ENCODE data around the gene CPE. TPM values are rescaled to one million over a fixed set of nuclear protein-coding genes. Genes with fewer than 3 reads are reported as not detected.

CPE gene
- total RNA-seq, 2 donors from 2014 or later, result 395 to 458 TPM

DNA sequence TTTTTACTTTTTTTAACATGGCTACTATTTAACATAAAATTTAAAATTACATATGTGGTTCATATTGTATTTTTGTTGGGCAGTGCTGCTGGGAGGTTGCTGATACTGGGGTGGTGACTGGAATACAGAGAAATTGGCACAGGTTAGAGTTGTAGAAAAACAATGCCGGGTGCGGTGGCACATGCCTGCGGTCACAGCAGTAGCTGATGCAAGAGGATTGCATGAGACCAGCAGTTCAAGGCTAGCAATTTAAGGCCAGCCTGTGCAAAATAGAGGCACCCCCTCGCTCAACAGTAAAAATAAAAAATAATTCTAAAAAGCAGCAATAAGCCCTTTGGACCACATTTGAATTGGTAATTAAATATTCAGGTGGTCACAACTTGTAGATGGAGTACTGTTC lies 11.8 kb upstream of the CPE start:
- TF ChIP-seq, protein P1, sequence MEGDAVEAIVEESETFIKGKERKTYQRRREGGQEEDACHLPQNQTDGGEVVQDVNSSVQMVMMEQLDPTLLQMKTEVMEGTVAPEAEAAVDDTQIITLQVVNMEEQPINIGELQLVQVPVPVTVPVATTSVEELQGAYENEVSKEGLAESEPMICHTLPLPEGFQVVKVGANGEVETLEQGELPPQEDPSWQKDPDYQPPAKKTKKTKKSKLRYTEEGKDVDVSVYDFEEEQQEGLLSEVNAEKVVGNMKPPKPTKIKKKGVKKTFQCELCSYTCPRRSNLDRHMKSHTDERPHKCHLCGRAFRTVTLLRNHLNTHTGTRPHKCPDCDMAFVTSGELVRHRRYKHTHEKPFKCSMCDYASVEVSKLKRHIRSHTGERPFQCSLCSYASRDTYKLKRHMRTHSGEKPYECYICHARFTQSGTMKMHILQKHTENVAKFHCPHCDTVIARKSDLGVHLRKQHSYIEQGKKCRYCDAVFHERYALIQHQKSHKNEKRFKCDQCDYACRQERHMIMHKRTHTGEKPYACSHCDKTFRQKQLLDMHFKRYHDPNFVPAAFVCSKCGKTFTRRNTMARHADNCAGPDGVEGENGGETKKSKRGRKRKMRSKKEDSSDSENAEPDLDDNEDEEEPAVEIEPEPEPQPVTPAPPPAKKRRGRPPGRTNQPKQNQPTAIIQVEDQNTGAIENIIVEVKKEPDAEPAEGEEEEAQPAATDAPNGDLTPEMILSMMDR (IDR thresholded peaks at IDR 0.05), result no peak

DNA sequence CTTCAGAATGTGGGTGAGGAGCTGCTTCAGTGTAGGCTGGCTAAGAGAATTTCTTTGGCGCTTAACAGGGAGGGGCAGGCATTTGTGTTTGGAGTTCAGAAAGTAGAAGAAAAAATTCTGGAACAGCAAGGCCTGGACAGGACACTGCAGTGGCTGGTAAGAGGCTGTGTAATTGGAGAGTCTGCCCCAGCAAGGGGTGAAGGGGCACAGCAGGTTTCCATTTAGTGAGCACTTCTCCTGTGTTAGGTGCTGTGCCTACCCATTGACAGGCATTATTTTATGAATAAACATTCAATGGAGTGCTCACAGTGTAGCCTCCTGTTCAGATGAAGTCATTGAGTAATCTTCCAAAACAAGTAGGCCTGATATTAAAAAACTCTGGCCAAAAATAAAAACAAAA lies 10.7 kb upstream of the CPE start:
- TF ChIP-seq, protein P1 (IDR thresholded peaks at IDR 0.05), result no peak
- Histone ChIP-seq H3K27me3 (replicated peaks; ENCODE audit: insufficient read depth) (no peaks in the 10 kb centered on the region), H3K4me3 (no peak overlapping the region), H3K36me3 (no peaks in the 10 kb centered on the region), H3K4me1 (ENCODE audit: control insufficient read depth in 1 of 2, low read depth in 2 of 2) (no peaks in the 10 kb centered on the region), H3K27ac (no peak overlapping the region), H3K9me3 (no peaks in the 10 kb centered on the region)
- ATAC-seq (ENCODE audit: insufficient number of reproducible peaks, low FRiP score, low read depth) (no peak), DNase-seq (ENCODE audit: low spot score) (no peak)

More for the DNA sequence above, 11.8 kb upstream of the CPE start:
- H3K4me1 ChIP-seq (ENCODE audit: control insufficient read depth in 1 of 2, low read depth in 2 of 2), result no peaks in the 10 kb centered on the region
- H3K9me3 ChIP-seq, result no peaks in the 10 kb centered on the region
- no peak for DNase-seq (ENCODE audit: low spot score)
- H3K4me3 ChIP-seq, result no peak overlapping the region
- no peak for ATAC-seq (ENCODE audit: insufficient number of reproducible peaks, low FRiP score, low read depth)
- no peaks in the 10 kb centered on the region for H3K27me3 ChIP-seq (replicated peaks; ENCODE audit: insufficient read depth)
- no peaks in the 10 kb centered on the region for H3K36me3 ChIP-seq
- H3K27ac ChIP-seq, result no peak overlapping the region

DNA sequence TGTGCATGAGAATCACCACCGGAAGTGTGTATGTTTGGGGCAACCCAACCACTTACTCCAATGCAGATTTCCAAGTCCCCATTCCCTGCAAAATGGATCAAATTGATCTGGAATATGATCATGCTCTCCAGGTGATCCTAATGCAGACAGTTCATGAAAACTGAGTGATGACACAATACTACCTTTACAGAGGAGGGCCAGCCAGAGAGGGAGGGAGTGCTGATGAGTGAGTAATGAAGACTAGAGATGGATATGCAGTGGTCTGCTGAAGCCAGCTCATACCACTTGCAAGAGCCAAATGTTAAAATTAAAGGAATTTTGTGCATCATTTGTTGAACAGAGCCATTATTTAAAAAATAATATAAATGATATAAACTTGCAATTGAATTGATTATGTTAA lies 10.2 kb upstream of the CPE start:
- no peak overlapping the region for H3K27ac ChIP-seq
- no peaks in the 10 kb centered on the region for H3K4me1 ChIP-seq (ENCODE audit: control insufficient read depth in 1 of 2, low read depth in 2 of 2)
- no peaks in the 10 kb centered on the region for H3K9me3 ChIP-seq
- H3K27me3 ChIP-seq (replicated peaks; ENCODE audit: insufficient read depth), result no peaks in the 10 kb centered on the region
- DNase-seq (ENCODE audit: low spot score) (no peak), ATAC-seq (ENCODE audit: insufficient number of reproducible peaks, low FRiP score, low read depth) (no peak)
- TF ChIP-seq, protein P1 (IDR thresholded peaks at IDR 0.05), result no peak
- H3K4me3 ChIP-seq, result no peak overlapping the region
- H3K36me3 ChIP-seq, result no peaks in the 10 kb centered on the region

DNA sequence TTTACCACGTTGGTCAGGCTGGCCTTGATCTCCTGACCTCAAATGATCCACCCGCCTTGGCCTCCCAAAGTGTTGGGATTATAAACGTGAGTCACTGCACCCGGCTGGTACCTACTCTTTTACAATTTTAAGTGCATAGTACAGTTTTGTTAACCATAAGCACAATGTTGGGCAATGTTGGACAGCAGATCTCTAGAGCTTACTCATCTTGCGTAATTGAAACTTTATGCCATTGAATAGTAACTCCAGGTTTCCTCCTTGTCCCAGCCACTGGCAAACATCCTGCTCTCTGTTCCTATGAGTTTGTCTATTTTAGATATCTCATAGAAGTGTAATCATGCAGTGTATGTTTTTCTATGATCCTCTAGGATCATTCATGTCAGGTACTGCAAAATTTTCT lies 9.3 kb upstream of the CPE start:
- Histone ChIP-seq H3K27ac (no peak overlapping the region), H3K27me3 (replicated peaks; ENCODE audit: insufficient read depth) (no peaks in the 10 kb centered on the region), H3K4me1 (ENCODE audit: control insufficient read depth in 1 of 2, low read depth in 2 of 2) (no peaks in the 10 kb centered on the region), H3K4me3 (no peak overlapping the region), H3K36me3 (no peaks in the 10 kb centered on the region), H3K9me3 (no peaks in the 10 kb centered on the region)
- ATAC-seq (ENCODE audit: insufficient number of reproducible peaks, low FRiP score, low read depth) (no peak), DNase-seq (ENCODE audit: low spot score) (no peak)
- TF ChIP-seq, protein P1 (IDR thresholded peaks at IDR 0.05), result no peak

DNA sequence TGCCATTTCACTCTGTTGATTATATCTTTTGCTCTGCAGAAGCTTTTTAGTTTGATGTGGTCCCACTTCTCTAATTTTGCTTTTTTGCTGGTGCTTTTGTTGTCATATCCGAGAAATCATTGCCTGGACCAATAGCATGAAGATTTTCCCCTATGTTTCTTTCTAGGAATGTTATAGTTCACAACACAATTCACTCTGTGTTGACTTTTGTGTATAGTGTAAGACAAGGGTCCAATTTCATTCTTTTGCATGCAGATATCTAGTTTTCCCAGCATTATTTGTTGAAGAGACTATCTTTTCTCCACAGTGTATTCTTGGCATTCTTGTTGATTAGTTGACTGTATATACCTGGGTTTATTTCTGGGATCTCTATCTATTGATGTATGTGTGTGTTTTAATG lies 8.3 kb upstream of the CPE start:
- Histone ChIP-seq H3K27me3 (replicated peaks; ENCODE audit: insufficient read depth) (no peaks in the 10 kb centered on the region), H3K27ac (no peak overlapping the region), H3K36me3 (no peaks in the 10 kb centered on the region), H3K4me1 (ENCODE audit: control insufficient read depth in 1 of 2, low read depth in 2 of 2) (no peaks in the 10 kb centered on the region), H3K4me3 (no peak overlapping the region), H3K9me3 (no peaks in the 10 kb centered on the region)
- ATAC-seq (ENCODE audit: insufficient number of reproducible peaks, low FRiP score, low read depth) (no peak), DNase-seq (ENCODE audit: low spot score) (no peak)
- TF ChIP-seq, protein P1 (IDR thresholded peaks at IDR 0.05), result no peak
